K562 (cell line): ENCODE data around the gene NDUFAF3. TPM values are rescaled to one million over a fixed set of nuclear protein-coding genes. Genes with fewer than 3 reads are reported as not detected.
A peak's percentile ranks its signal among the peaks of the same experiment; 100 is the strongest.

Experiments
- ATAC-seq: fragments of 200-7000 bp; cut with Tn5 transposase; 3 replicates; pipeline ENCODE4 v1.9.1; 2020; ENCODE audit warnings: moderate library complexity
- BruUV-seq: library from RNA; stranded (reverse); fragments of 400-500 nt; replicated peaks from 2 replicates; lab custom pipeline; 2021; lab: Mats Ljungman, UMichigan
- CTCF ChIA-PET: fragments of 300-600 bp; formaldehyde crosslinking; extraction: SDS; loops from one replicate; lab custom pipeline; 2021; ENCODE audit warnings: low intra/inter-chr PET ratio; lab: Yijun Ruan, JAX
- POLR2A ChIA-PET: fragments of 300-600, 350-650 bp; sonication (Branson Sonifier 250); formaldehyde crosslinking; extraction: SDS; loops from one replicate; lab custom pipeline; 2021; ENCODE audit warnings: antibody characterized with exemption, inconsistent platforms; lab: Yijun Ruan, JAX
- DNase-seq, 4 experiments: peaks; one replicate each; pipeline versions ENCODE4 v3.0.0 to v3.0.0-alpha.2; 2011 to 2018; ENCODE audit warnings: low spot score in 3 of 4, mixed read lengths in 3 of 4; ENCODE audit errors: extremely low read depth in 1 of 4
- FAIRE-seq: peaks from 2 replicates; lab custom pipeline; 2011; peaks lifted over from hg19 to GRCh38; lab: Jason Lieb, UNC
- H2AFZ ChIP-seq: 2 replicates; pipeline ENCODE4 v1.6.0; 2011; ENCODE audit warnings: low read depth, low read length, control low read depth, inconsistent platforms
- H3K27ac ChIP-seq: fragments of 200-600 bp; 3 replicates; pipeline ENCODE4 v1.8.0; 2011; ENCODE audit warnings: low read depth, mild to moderate bottlenecking, control low read depth, inconsistent platforms, low read length, moderate library complexity, mixed read lengths; ENCODE audit errors: extremely low read depth
- H3K27me3 ChIP-seq, 2 experiments: fragments of 300-600 bp in 1 of 2; 2 replicates in 1 of 2; 3 replicates in 1 of 2; pipeline versions ENCODE4 v1.6.0 to v1.8.0; 2011; ENCODE audit warnings: inconsistent platforms in 2 of 2, low read length in 2 of 2, mild to moderate bottlenecking in 1 of 2, mixed read lengths in 1 of 2, moderate library complexity in 1 of 2; ENCODE audit not compliant: control insufficient read depth in 2 of 2, insufficient read depth in 2 of 2
- H3K36me3 ChIP-seq: fragments of 300-600 bp; 3 replicates; pipeline ENCODE4 v1.8.0; 2011; ENCODE audit warnings: mild to moderate bottlenecking, low read length, inconsistent platforms; ENCODE audit not compliant: control insufficient read depth, insufficient read depth
- H3K4me1 ChIP-seq, 2 experiments: fragments of 200-600 bp in 1 of 2; replicated peaks in 1 of 2; 2 replicates in 1 of 2; 3 replicates in 1 of 2; pipeline versions ENCODE4 v1.5.1 to v1.8.0; 2011; ENCODE audit warnings: inconsistent platforms in 2 of 2, low read length in 2 of 2, mild to moderate bottlenecking in 1 of 2, mixed read lengths in 1 of 2, moderate library complexity in 1 of 2; ENCODE audit not compliant: control insufficient read depth in 2 of 2, insufficient read depth in 2 of 2
- H3K4me2 ChIP-seq: 2 replicates; pipeline ENCODE4 v1.6.1; 2011; ENCODE audit warnings: low read length, control low read depth, inconsistent platforms, mixed read lengths; ENCODE audit not compliant: insufficient read depth
- H3K4me3 ChIP-seq: fragments of 200-600 bp; sonication (generic), shearing (Covaris generic); 2 replicates; pipeline ENCODE4 v1.5.1; 2016; ENCODE audit warnings: control low read depth, inconsistent platforms
- H3K79me2 ChIP-seq: fragments of 200-600 bp; 3 replicates; pipeline ENCODE4 v1.8.0; 2011; ENCODE audit warnings: low read length, inconsistent platforms; ENCODE audit not compliant: control insufficient read depth, insufficient read depth
- H3K9ac ChIP-seq, 2 experiments: 2 replicates each; pipeline versions ENCODE4 v1.6.0 to v1.6.1; 2011; ENCODE audit warnings: low read depth in 2 of 2, low read length in 2 of 2, control low read depth in 1 of 2, inconsistent platforms in 1 of 2, mild to moderate bottlenecking in 1 of 2, mixed read lengths in 1 of 2; ENCODE audit not compliant: insufficient read depth in 1 of 2
- H3K9me1 ChIP-seq: one replicate; pipeline ENCODE4 v1.6.0; 2011; ENCODE audit warnings: inconsistent platforms, mild to moderate bottlenecking, low read length, moderate library complexity; ENCODE audit not compliant: control insufficient read depth, insufficient read depth
- H3K9me3 ChIP-seq: replicated peaks from 2 replicates; pipeline ENCODE4 v1.5.1; 2011; ENCODE audit warnings: low read depth, low read length, inconsistent platforms; ENCODE audit not compliant: control insufficient read depth, insufficient read depth
- H4K20me1 ChIP-seq: replicated peaks from 2 replicates; pipeline ENCODE4 v1.6.1; 2011; ENCODE audit warnings: low read length, inconsistent platforms, mixed read lengths; ENCODE audit not compliant: control insufficient read depth, insufficient read depth
- CTCFL ChIP-seq: IDR thresholded peaks from 2 replicates; pipeline ENCODE4 v1.6.1; 2011; ENCODE audit warnings: borderline replicate concordance, low read depth, mild to moderate bottlenecking, moderate library complexity, low read length; ENCODE audit not compliant: insufficient read depth, poor library complexity, severe bottlenecking
- HDAC1 ChIP-seq, 2 experiments: fragments of 450-650 bp; IDR thresholded peaks; 2 replicates each; pipeline ENCODE4 v1.6.1; 2016 to 2017; ENCODE audit warnings: inconsistent platforms in 1 of 2, mild to moderate bottlenecking in 1 of 2, moderate library complexity in 1 of 2
- HMGXB4 ChIP-seq: sonication (generic); formaldehyde crosslinking; IDR thresholded peaks from 2 replicates; pipeline ENCODE4 v1.8.1; 2023; ENCODE audit warnings: mild to moderate bottlenecking, missing genetic modification reagents
- KLF1 ChIP-seq: fragments of 450-650 bp; IDR thresholded peaks from 2 replicates; pipeline ENCODE4 v1.6.1; 2016; ENCODE audit warnings: missing genetic modification characterization, missing compliant biosample characterization
- KLF10 ChIP-seq: fragments of 250-450 bp; sonication (Bioruptor Pico); IDR thresholded peaks from 2 replicates; pipeline ENCODE4 v1.6.1; 2021; ENCODE audit warnings: matching md5 sums
- NCOA4 ChIP-seq: fragments of 450-650 bp; IDR thresholded peaks from 2 replicates; pipeline ENCODE4 v1.6.1; 2018; ENCODE audit warnings: mild to moderate bottlenecking; ENCODE audit not compliant: partially characterized antibody
- NONO ChIP-seq, 2 experiments: fragments of 200-400 bp in 1 of 2; fragments of 450-650 bp in 1 of 2; formaldehyde crosslinking in 1 of 2; IDR thresholded peaks; 2 replicates each; pipeline ENCODE4 v1.6.1; 2017; ENCODE audit warnings: low read depth in 2 of 2, mild to moderate bottlenecking in 2 of 2, moderate library complexity in 2 of 2, low read length in 1 of 2
- POLR2B ChIP-seq: fragments of 450-650 bp; IDR thresholded peaks from 2 replicates; pipeline ENCODE4 v1.6.1; 2018; ENCODE audit warnings: low read depth; ENCODE audit not compliant: partially characterized antibody
- RFX5 ChIP-seq: IDR thresholded peaks from 2 replicates; pipeline ENCODE4 v1.6.1; 2011; ENCODE audit warnings: low read depth, mild to moderate bottlenecking, improper control_type of control experiment, low read length
- SP1 ChIP-seq: sonication (generic); formaldehyde crosslinking; IDR thresholded peaks from 2 replicates; pipeline ENCODE4 v1.8.1; 2022; ENCODE audit warnings: mild to moderate bottlenecking, missing genetic modification reagents
- TAF9B ChIP-seq: fragments of 450-650 bp; IDR thresholded peaks from 2 replicates; pipeline ENCODE4 v1.6.1; 2018; ENCODE audit warnings: mild to moderate bottlenecking; ENCODE audit not compliant: partially characterized antibody
- ZNF785 ChIP-seq: fragments of 250-450 bp; sonication (Bioruptor Pico); IDR thresholded peaks from 2 replicates; pipeline ENCODE4 v1.4.0; 2020; ENCODE audit warnings: mild to moderate bottlenecking
- WGBS: fragments of 100-300 bp; shearing (Covaris generic); methylation state at CpG from one replicate; pipeline ENCODE4 v1.1.6; 2016; ENCODE audit warnings: low coverage, mixed read lengths; ENCODE audit not compliant: insufficient coverage; ENCODE audit errors: missing lambda C conversion rate; 5-methylcytosine and 5-hydroxymethylcytosine counted together
- in situ Hi-C: fragments of 300-500 bp; cut with MboI; formaldehyde crosslinking; loops from 4 replicates; pipeline ENCODE4 v1.15.0; 2018; ENCODE audit warnings: inconsistent platforms, mixed read lengths
- intact Hi-C: fragments of 100-400 bp; cut with micrococcal nuclease; formaldehyde crosslinking; loops from 2 replicates; pipeline ENCODE4 v1.14.2; 2022
- polyA plus RNA-seq, 8 experiments: library from polyadenylated mRNA; depleted of rRNA in 4 of 8; stranded (reverse) in 5 of 8; unstranded in 3 of 8; fragments of >200 nt; fragmentation: Nextera tagmentation in 2 of 8; fragmentation: Illumina TruSeq in 1 of 8; extraction: Ambion mirVana in 2 of 8; extraction: Trizol in 1 of 8; gene quantifications; 2 replicates each; pipeline versions ENCODE4 v1.2.1 to v1.2.3, GENCODE V29; 2011 to 2014; ENCODE audit warnings: inconsistent platforms in 1 of 8, missing spikeins in 1 of 8
- total RNA-seq, 7 experiments: library from RNA; depleted of rRNA in 6 of 7; stranded (reverse); fragments of >200 nt in 6 of 7; fragmentation: Illumina TruSeq in 2 of 7; extraction: Trizol in 2 of 7; gene quantifications; 2 replicates each; pipeline versions ENCODE4 v1.2.1 to v1.2.3, GENCODE V29; 2011 to 2021; ENCODE audit warnings: low replicate concordance in 1 of 7
- TF ChIP-seq, protein P1 (sequence below): fragments of 450-650 bp; IDR thresholded peaks from 2 replicates; pipeline ENCODE4 v1.6.1; 2014; ENCODE audit warnings: low read depth, mild to moderate bottlenecking, moderate library complexity, borderline replicate concordance

Gene NDUFAF3
- total and polyA plus RNA-seq, 9 of the 15 experiments (the other 6 are each of a cell fraction or from before 2014, with no cell fraction given), result 17.0 to 127 (median 36.3) TPM

- TF ChIP-seq TAF9B, result no peak
- no peak for TF ChIP-seq ZNF785 (CRISPR knock-in tag)
- TF ChIP-seq NONO (IDR thresholded peaks at IDR 0.05; ENCODE audit: low read depth in 2 of 2, low read length in 1 of 2), result no peak
Observed at GRCh38 chr3:49006408-49007067, 15.4 kb upstream of the NDUFAF3 start (continued).

- H3K4me1 ChIP-seq, result peaks cover 19 to 45% of the 10 kb centered on the region in 2 experiments; a peak in 4 of 5 replicates
- H3K79me2 ChIP-seq, result peaks cover 44% of the 10 kb centered on the region
- peak within 1 kb of the TSS; percentile 94 for H3K4me2 ChIP-seq
- BruUV-seq, result no TSS peak
- FAIRE-seq (peak; percentile 93), ATAC-seq (peak; percentile 89), DNase-seq (peak; percentile 91 to 97 (median 94))
- intact Hi-C loops, result loop anchor here (2.0 to 5.0 kb wide), 2 partner anchors 18 to 90 kb away; partner anchors contain the start of gene ARIH2
- H3K36me3 ChIP-seq, result peaks cover 16% of the 10 kb centered on the region; the same call in 2 of the 3 replicates
- H3K27ac ChIP-seq, result peak within 1 kb of the TSS; percentile 99
- in situ Hi-C loops, result no loop called here
- CTCF ChIA-PET, result interaction anchor here (0.6 kb wide), 1 partner anchor 85 kb away, joined by 4 read pairs; no protein-coding TSS in a partner anchor
- H3K4me3 ChIP-seq, result peak within 1 kb of the TSS; percentile 80
- under 1% methylated on average over 46 of the region's 65 CpGs for WGBS
- peaks cover 8% of the 10 kb centered on the region for H4K20me1 ChIP-seq
- H2AFZ ChIP-seq, result peak within 1 kb of the TSS; percentile 99
- POLR2A ChIA-PET, result interaction anchor here (0.6 to 3.0 kb wide), 17 partner anchors 10 to 739 kb away, joined by 3 to 104 read pairs (median 4); partner anchors contain the start of genes DALRD3, IMPDH2, LAMB2 and NDUFAF3
- H3K9me1 ChIP-seq, result no peaks in the 10 kb centered on the region
- H3K9me3 ChIP-seq, result no peaks in the 10 kb centered on the region
- peak within 1 kb of the TSS; percentile 97 to 99 for H3K9ac ChIP-seq
- H3K27me3 ChIP-seq, result no peaks in the 10 kb centered on the region
- TF ChIP-seq POLR2B (peak; percentile 71), RFX5 (no peak), NCOA4 (no peak), KLF10 (CRISPR knock-in tag) (no peak), CTCFL (peak; percentile 34), HMGXB4 (CRISPR knock-in tag) (0 out of 2 replicates have a peak, but pooled peaks have one; percentile 54), KLF1 (peak; percentile 56; the same call in 1 of the 2 replicates), HDAC1 (IDR thresholded peaks at IDR 0.05) (peak in 1 of 2 experiments; percentile 70; a peak in 2 of 4 replicates), SP1 (CRISPR knock-in tag) (peak; percentile 81)
- TF ChIP-seq, protein P1, sequence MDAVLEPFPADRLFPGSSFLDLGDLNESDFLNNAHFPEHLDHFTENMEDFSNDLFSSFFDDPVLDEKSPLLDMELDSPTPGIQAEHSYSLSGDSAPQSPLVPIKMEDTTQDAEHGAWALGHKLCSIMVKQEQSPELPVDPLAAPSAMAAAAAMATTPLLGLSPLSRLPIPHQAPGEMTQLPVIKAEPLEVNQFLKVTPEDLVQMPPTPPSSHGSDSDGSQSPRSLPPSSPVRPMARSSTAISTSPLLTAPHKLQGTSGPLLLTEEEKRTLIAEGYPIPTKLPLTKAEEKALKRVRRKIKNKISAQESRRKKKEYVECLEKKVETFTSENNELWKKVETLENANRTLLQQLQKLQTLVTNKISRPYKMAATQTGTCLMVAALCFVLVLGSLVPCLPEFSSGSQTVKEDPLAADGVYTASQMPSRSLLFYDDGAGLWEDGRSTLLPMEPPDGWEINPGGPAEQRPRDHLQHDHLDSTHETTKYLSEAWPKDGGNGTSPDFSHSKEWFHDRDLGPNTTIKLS, result peak; percentile 89
Observed at GRCh38 chr3:49007068-49007770, 14.7 kb upstream of the NDUFAF3 start, which contains the start of gene WDR6. WDR6 (plus strand) TSS chr3:49007391; CDS start chr3:49007432, 41 bp downstream.
